Skin epidermis (tissue), 12 donors: ENCODE data around the gene NCR2.

ENCODE experiments used
- H3K27ac ChIP-seq, 21 experiments: fragments of 200-600 bp; sonication (generic) in 11 of 21; one replicate each; pipeline ENCODE4 v1.5.0; 2020; ENCODE audit warnings: mild to moderate bottlenecking in 3 of 21, inconsistent platforms in 2 of 21, moderate library complexity in 2 of 21
- H3K4me3 ChIP-seq, 7 experiments: fragments of 200-600 bp; sonication (generic) in 2 of 7; one replicate each; pipeline ENCODE4 v1.5.0; 2020; ENCODE audit warnings: inconsistent platforms in 2 of 7, mild to moderate bottlenecking in 2 of 7, moderate library complexity in 1 of 7

Gene NCR2

GRCh38 chr6:41377071-41377470, 41.7 kb downstream of the NCR2 start:
- Histone ChIP-seq H3K27ac (no peak overlapping the region), H3K4me3 (no peak overlapping the region)

GRCh38 chr6:41379306-41379705, 43.9 kb downstream of the NCR2 start:
- Histone ChIP-seq H3K4me3 (no peak overlapping the region), H3K27ac (no peak overlapping the region)

GRCh38 chr6:41386594-41386993, 51.2 kb downstream of the NCR2 start:
- no peak overlapping the region for H3K4me3 ChIP-seq
- H3K27ac ChIP-seq: no peak overlapping the region

GRCh38 chr6:41392246-41392645, 56.8 kb downstream of the NCR2 start:
- no peak overlapping the region for H3K4me3 ChIP-seq
- H3K27ac ChIP-seq: no peak overlapping the region

- no peak overlapping the region for H3K4me3 ChIP-seq
- no peak overlapping the region for H3K27ac ChIP-seq
Measured at GRCh38 chr6:41396335-41396734, 60.9 kb downstream of the NCR2 start.

- Histone ChIP-seq H3K4me3 (no peak overlapping the region), H3K27ac (no peak overlapping the region)
Measured at GRCh38 chr6:41399424-41399823, 64.0 kb downstream of the NCR2 start.
